Vagina (tissue), 2 donors: ENCODE results near the gene CLCN6.

Experiments used
- POLR2A ChIP-seq, 2 donors: fragments of 450-650 bp; IDR thresholded peaks; one replicate each; pipeline ENCODE4 v1.6.1; 2017; ENCODE audit warnings: antibody characterized with exemption in 2 of 2, mild to moderate bottlenecking in 2 of 2, moderate library complexity in 2 of 2
- TF ChIP-seq, protein P1 (sequence below), 3 experiments: fragments of 450-650 bp in 2 of 3; fragments of 200-600 bp in 1 of 3; sonication (generic) in 1 of 3; IDR thresholded peaks; one replicate each; pipeline ENCODE4 v1.5.1; 2017 to 2019; ENCODE audit warnings: antibody characterized with exemption in 3 of 3, mild to moderate bottlenecking in 2 of 3, moderate library complexity in 2 of 3

- TF ChIP-seq POLR2A (IDR thresholded peaks at IDR 0.05) = no peak
- TF ChIP-seq, protein P1, sequence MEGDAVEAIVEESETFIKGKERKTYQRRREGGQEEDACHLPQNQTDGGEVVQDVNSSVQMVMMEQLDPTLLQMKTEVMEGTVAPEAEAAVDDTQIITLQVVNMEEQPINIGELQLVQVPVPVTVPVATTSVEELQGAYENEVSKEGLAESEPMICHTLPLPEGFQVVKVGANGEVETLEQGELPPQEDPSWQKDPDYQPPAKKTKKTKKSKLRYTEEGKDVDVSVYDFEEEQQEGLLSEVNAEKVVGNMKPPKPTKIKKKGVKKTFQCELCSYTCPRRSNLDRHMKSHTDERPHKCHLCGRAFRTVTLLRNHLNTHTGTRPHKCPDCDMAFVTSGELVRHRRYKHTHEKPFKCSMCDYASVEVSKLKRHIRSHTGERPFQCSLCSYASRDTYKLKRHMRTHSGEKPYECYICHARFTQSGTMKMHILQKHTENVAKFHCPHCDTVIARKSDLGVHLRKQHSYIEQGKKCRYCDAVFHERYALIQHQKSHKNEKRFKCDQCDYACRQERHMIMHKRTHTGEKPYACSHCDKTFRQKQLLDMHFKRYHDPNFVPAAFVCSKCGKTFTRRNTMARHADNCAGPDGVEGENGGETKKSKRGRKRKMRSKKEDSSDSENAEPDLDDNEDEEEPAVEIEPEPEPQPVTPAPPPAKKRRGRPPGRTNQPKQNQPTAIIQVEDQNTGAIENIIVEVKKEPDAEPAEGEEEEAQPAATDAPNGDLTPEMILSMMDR (IDR thresholded peaks at IDR 0.05) = no peak
Measured at GRCh38 chr1:11779715-11780379, 26.1 kb upstream of the CLCN6 start.
